Nephron (organoid): ENCODE results near the gene MEGF9.

ENCODE experiments used
- H3K27ac Mint-ChIP-seq, 3 experiments: 2 replicates each; pipeline ENCODE4 v1.8.0; 2020; ENCODE audit warnings: mixed read lengths in 3 of 3, mild to moderate bottlenecking in 2 of 3, moderate library complexity in 1 of 3
- H3K27me3 Mint-ChIP-seq: 2 replicates; pipeline ENCODE4 v1.8.0; 2021; ENCODE audit warnings: low read depth, mild to moderate bottlenecking, moderate library complexity, mixed read lengths
- H3K36me3 Mint-ChIP-seq: 2 replicates; pipeline ENCODE4 v1.8.0; 2020; ENCODE audit warnings: low read depth, mixed read lengths
- H3K4me1 Mint-ChIP-seq: 2 replicates; pipeline ENCODE4 v1.8.0; 2020; ENCODE audit warnings: mixed read lengths
- H3K4me3 Mint-ChIP-seq, 3 experiments: 2 replicates each; pipeline ENCODE4 v1.8.0; 2020; ENCODE audit warnings: mild to moderate bottlenecking in 3 of 3, mixed read lengths in 3 of 3, moderate library complexity in 2 of 3
- H3K9me3 Mint-ChIP-seq: 2 replicates; pipeline ENCODE4 v1.8.0; 2020; ENCODE audit warnings: mixed read lengths
- TF ChIP-seq, protein P1 (sequence below), 3 experiments: fragments of 200-600 bp; sonication (generic); IDR thresholded peaks; one replicate each; pipeline ENCODE4 v1.5.0; 2021; ENCODE audit warnings: antibody characterized with exemption in 3 of 3; ENCODE audit not compliant: unreplicated experiment in 3 of 3

The MEGF9 gene

DNA sequence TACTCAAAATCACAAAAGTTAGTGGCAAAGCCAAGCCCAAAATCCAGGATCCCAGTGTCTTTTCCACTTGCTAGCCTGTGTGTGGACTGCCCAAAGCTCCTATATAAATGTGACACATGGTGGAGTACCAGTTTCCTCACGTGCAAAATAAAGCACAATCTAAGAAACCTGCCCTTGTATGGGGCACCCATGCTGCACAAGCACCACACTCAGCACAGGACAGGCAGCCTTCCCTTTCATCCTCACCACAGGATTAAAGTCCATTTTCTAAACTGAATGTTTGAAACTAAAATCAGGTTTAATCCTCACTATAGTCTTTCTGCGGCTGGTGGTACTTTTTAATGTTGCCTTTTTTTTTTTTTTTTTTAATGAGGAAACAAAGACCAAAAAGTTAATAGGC lies 139.8 kb downstream of the MEGF9 start:
- Mint-ChIP-seq H3K36me3 (peaks cover 21% of the 10 kb centered on the region), H3K27me3 (no peaks in the 10 kb centered on the region), H3K27ac (no peak overlapping the region), H3K9me3 (no peaks in the 10 kb centered on the region), H3K4me1 (peaks cover 21% of the 10 kb centered on the region), H3K4me3 (no peak overlapping the region)
- TF ChIP-seq, protein P1, sequence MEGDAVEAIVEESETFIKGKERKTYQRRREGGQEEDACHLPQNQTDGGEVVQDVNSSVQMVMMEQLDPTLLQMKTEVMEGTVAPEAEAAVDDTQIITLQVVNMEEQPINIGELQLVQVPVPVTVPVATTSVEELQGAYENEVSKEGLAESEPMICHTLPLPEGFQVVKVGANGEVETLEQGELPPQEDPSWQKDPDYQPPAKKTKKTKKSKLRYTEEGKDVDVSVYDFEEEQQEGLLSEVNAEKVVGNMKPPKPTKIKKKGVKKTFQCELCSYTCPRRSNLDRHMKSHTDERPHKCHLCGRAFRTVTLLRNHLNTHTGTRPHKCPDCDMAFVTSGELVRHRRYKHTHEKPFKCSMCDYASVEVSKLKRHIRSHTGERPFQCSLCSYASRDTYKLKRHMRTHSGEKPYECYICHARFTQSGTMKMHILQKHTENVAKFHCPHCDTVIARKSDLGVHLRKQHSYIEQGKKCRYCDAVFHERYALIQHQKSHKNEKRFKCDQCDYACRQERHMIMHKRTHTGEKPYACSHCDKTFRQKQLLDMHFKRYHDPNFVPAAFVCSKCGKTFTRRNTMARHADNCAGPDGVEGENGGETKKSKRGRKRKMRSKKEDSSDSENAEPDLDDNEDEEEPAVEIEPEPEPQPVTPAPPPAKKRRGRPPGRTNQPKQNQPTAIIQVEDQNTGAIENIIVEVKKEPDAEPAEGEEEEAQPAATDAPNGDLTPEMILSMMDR (IDR thresholded peaks at IDR 0.05; ENCODE audit: unreplicated experiment in 3 of 3) = no peak

DNA sequence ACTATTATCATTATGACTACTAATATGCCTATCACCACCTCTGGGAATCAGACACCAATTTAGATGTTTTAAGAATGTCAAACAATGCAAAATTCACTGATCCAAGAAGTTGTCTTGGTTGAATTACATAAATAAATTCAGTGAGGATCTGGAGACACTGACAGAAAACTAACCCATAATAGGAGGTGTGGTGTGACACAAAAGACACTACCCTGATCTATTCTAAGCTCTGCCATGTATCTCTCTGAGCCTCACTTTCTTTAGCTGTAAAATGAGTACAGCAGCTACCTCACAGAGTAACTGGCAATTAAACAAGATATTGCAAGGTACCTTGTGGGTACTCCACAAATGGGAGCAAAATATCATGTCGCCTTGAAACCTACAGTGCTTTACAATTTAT lies 141.8 kb downstream of the MEGF9 start:
- no peaks in the 10 kb centered on the region for H3K9me3 Mint-ChIP-seq
- peaks cover 9% of the 10 kb centered on the region for H3K4me1 Mint-ChIP-seq
- no peaks in the 10 kb centered on the region for H3K27me3 Mint-ChIP-seq
- TF ChIP-seq, protein P1 (IDR thresholded peaks at IDR 0.05; ENCODE audit: unreplicated experiment in 3 of 3) = no peak
- H3K4me3 Mint-ChIP-seq = no peak overlapping the region
- no peak overlapping the region for H3K27ac Mint-ChIP-seq
- H3K36me3 Mint-ChIP-seq = peaks cover 35% of the 10 kb centered on the region

DNA sequence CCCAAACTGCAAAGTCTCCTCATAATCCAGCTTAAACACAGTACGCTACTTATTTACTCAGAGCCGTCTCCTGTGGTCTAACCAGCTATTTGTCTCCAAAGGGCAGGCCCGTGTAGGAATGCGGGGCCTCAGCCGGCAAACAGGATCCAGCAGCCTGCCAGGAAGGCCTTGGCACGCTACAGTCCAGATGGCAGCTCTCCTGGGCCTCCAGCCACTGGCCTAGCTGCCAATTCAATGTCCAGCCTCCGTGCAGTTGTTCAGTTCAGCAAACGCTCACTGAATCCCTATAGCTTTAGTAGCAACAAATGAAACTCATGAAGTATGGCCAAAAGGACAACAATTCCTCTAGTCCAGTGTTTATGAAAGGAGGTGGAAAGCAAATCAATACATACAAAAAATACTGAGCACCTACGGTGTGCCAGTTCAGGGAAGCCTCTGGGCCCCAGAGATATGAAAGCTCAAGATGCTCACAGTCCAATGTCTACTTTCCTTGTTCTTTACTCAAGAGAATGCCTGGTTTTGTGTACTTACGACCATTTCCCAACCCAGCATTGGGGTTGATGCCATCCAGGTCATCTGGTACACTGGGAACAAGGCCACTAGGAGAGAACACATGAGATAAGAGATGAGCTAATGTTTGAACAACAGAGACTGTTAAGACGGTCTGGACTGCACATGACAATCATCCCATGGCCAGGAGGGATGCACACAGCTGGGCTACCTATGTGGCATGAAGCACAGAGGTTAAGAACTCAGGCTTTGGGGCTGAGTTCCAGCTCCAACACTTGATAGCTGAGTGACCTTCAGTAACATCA lies 142.6 kb downstream of the MEGF9 start:
- Mint-ChIP-seq H3K27me3 (no peaks in the 10 kb centered on the region), H3K4me3 (no peak overlapping the region), H3K9me3 (no peaks in the 10 kb centered on the region), H3K4me1 (peaks cover 4% of the 10 kb centered on the region), H3K27ac (peak overlapping the region in 1 of 3 experiments; percentile 64), H3K36me3 (peaks cover 37% of the 10 kb centered on the region)
- TF ChIP-seq, protein P1 (IDR thresholded peaks at IDR 0.05; ENCODE audit: unreplicated experiment in 3 of 3) = no peak

DNA sequence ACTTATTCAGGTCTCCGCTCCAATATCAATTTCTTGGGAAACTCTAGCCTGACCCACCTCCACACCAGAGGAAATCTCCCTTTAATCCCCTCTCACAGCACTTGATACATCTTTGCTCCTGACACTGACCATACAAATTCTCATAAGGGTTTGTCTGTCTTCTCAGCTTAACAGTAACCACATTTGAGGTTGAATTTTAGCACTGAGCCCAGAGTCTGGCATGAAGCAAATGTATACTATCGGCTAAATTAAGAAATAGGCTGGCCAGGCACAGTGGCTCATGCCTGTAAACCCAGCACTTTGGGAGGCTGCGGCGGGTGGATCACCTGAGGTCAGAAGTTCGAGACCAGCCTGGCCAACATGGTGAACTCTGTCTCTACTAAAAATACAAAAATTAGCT lies 144.0 kb downstream of the MEGF9 start:
- H3K27me3 Mint-ChIP-seq = no peaks in the 10 kb centered on the region
- TF ChIP-seq, protein P1 (IDR thresholded peaks at IDR 0.05; ENCODE audit: unreplicated experiment in 3 of 3) = no peak
- peaks cover 47% of the 10 kb centered on the region for H3K36me3 Mint-ChIP-seq
- H3K9me3 Mint-ChIP-seq = no peaks in the 10 kb centered on the region
- H3K4me1 Mint-ChIP-seq = peaks cover 4% of the 10 kb centered on the region
- H3K4me3 Mint-ChIP-seq = no peak overlapping the region
- H3K27ac Mint-ChIP-seq = no peak overlapping the region

DNA sequence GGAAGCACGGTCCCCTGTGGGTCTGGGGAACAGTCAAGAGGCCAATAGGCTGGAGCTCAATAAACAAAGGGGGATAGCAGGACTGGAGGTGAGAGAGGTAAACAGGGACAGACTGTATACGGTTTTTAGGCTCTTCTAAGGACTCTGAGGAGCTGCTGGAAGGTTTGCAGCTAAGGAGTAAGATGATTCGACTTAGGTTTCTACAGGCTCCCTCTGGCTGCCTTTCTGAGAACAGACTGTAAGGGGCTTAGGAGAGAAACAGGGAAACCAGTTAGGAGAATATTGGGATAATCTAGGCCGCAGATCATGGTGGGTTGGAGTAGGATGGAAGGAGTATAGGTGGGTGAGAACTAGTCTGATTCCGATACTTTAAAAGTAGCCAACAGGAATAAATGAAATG lies 144.7 kb downstream of the MEGF9 start:
- Mint-ChIP-seq H3K4me1 (peaks cover 4% of the 10 kb centered on the region), H3K27me3 (no peaks in the 10 kb centered on the region), H3K36me3 (peaks cover 55% of the 10 kb centered on the region), H3K9me3 (no peaks in the 10 kb centered on the region), H3K4me3 (no peak overlapping the region), H3K27ac (no peak overlapping the region)
- TF ChIP-seq, protein P1 (IDR thresholded peaks at IDR 0.05; ENCODE audit: unreplicated experiment in 3 of 3) = no peak

DNA sequence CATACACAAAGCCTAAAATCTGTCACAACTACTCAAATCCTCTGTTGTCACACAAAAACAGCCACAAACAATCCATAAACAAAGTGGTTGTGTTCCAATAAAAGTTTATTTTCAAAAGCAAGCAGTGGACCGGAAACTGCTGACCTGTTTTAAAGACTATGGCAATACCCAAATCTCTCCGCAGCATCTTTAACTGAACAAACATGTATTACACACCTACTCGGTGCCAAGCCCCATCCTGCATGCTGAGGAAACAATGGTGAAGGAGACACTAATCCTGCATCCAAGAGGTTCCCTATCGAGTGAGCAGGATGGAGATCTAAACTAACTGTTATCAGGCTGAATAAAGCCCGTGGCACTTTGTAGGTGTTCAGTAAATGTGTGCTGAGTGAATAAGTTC lies 145.5 kb downstream of the MEGF9 start:
- no peaks in the 10 kb centered on the region for H3K27me3 Mint-ChIP-seq
- H3K9me3 Mint-ChIP-seq = no peaks in the 10 kb centered on the region
- TF ChIP-seq, protein P1 (IDR thresholded peaks at IDR 0.05; ENCODE audit: unreplicated experiment in 3 of 3) = no peak

More for the DNA sequence above, 145.5 kb downstream of the MEGF9 start:
- Mint-ChIP-seq H3K4me1 (peaks cover 4% of the 10 kb centered on the region), H3K36me3 (peaks cover 58% of the 10 kb centered on the region), H3K4me3 (no peak overlapping the region), H3K27ac (no peak overlapping the region)
